Ishikawa (cell line): ENCODE data around the gene ERGIC1.

Source experiments
- CEBPB ChIP-seq: IDR thresholded peaks from 2 replicates; pipeline ENCODE4 v1.6.1; 2012
- EGR1 ChIP-seq: IDR thresholded peaks from 2 replicates; pipeline ENCODE4 v1.6.1; 2012
- EP300 ChIP-seq: IDR thresholded peaks from 2 replicates; pipeline ENCODE4 v1.6.1; 2012; ENCODE audit warnings: borderline replicate concordance
- FOXM1 ChIP-seq: IDR thresholded peaks from 2 replicates; pipeline ENCODE4 v1.6.1; 2012; ENCODE audit warnings: low read depth, borderline replicate concordance
- MAX ChIP-seq: IDR thresholded peaks from 2 replicates; pipeline ENCODE4 v1.6.1; 2012
- NFIC ChIP-seq: IDR thresholded peaks from 2 replicates; pipeline ENCODE4 v1.6.1; 2012
- RAD21 ChIP-seq: IDR thresholded peaks from 2 replicates; pipeline ENCODE4 v1.6.1; 2012; ENCODE audit warnings: low read depth
- TAF1 ChIP-seq: IDR thresholded peaks from 2 replicates; pipeline ENCODE4 v1.6.1; 2012; ENCODE audit warnings: low read depth, mild to moderate bottlenecking
- TCF12 ChIP-seq: IDR thresholded peaks from 2 replicates; pipeline ENCODE4 v1.6.1; 2012; ENCODE audit warnings: low read depth
- TEAD4 ChIP-seq: IDR thresholded peaks from 2 replicates; pipeline ENCODE4 v1.6.1; 2012
- TF ChIP-seq, protein P1 (sequence below): IDR thresholded peaks from 2 replicates; pipeline ENCODE4 v1.6.1; 2012; ENCODE audit warnings: low read depth, mild to moderate bottlenecking

DNA sequence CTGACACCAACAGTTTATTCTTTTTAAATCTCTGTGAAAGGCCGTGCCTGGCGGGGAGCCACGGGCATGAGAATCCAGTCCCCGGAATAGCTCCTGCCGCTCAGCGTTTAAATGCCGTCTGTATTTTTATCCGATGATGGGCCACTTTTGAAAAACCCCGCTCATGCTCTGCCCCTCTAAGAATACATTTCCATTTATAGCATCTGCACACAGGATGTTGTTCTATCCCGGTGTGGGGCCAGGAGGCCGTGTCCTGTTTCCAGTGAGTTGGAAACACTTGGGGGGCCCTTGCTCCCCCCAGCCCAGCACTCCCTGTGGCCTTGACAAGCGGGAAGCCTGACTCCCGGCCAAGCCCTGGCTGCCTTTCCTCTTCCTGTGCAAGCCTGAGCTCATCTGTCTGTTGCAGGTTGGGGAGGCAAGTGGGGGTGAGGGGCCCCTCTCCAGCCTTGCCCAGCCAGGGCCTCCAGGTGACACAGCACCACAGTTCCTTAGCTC is 39.0 kb downstream of the ERGIC1 start:
- TF ChIP-seq FOXM1, result no peak
- TF ChIP-seq, protein P1, sequence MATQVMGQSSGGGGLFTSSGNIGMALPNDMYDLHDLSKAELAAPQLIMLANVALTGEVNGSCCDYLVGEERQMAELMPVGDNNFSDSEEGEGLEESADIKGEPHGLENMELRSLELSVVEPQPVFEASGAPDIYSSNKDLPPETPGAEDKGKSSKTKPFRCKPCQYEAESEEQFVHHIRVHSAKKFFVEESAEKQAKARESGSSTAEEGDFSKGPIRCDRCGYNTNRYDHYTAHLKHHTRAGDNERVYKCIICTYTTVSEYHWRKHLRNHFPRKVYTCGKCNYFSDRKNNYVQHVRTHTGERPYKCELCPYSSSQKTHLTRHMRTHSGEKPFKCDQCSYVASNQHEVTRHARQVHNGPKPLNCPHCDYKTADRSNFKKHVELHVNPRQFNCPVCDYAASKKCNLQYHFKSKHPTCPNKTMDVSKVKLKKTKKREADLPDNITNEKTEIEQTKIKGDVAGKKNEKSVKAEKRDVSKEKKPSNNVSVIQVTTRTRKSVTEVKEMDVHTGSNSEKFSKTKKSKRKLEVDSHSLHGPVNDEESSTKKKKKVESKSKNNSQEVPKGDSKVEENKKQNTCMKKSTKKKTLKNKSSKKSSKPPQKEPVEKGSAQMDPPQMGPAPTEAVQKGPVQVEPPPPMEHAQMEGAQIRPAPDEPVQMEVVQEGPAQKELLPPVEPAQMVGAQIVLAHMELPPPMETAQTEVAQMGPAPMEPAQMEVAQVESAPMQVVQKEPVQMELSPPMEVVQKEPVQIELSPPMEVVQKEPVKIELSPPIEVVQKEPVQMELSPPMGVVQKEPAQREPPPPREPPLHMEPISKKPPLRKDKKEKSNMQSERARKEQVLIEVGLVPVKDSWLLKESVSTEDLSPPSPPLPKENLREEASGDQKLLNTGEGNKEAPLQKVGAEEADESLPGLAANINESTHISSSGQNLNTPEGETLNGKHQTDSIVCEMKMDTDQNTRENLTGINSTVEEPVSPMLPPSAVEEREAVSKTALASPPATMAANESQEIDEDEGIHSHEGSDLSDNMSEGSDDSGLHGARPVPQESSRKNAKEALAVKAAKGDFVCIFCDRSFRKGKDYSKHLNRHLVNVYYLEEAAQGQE, result no peak
- TF ChIP-seq TEAD4, result no peak
- TF ChIP-seq EP300, result no peak
- TF ChIP-seq RAD21, result no peak
- no peak for TF ChIP-seq CEBPB
- no peak for TF ChIP-seq TCF12
- no peak for TF ChIP-seq MAX
- TF ChIP-seq EGR1, result no peak
- TF ChIP-seq TAF1, result no peak
- TF ChIP-seq NFIC, result no peak
